T-helper 2 cell treated with Interferon-gamma antibody and Interleukin-4, amounts not matched to agents 5 μg/mL and 100 μg/mL, for 36 hours (primary cell): ENCODE results near the gene EDA2R.

ENCODE experiments used
- DNase-seq: peaks from one replicate; pipeline ENCODE4 v3.0.0; 2021; ENCODE audit warnings: low spot score
- H3K27ac Mint-ChIP-seq: one replicate; pipeline ENCODE4 v1.8.0; 2021; ENCODE audit warnings: mild to moderate bottlenecking, mixed read lengths
- H3K27me3 Mint-ChIP-seq: one replicate; pipeline ENCODE4 v1.8.0; 2021; ENCODE audit warnings: low read depth, mixed read lengths
- H3K36me3 Mint-ChIP-seq: one replicate; pipeline ENCODE4 v1.8.0; 2021; ENCODE audit warnings: low read depth, mixed read lengths
- H3K4me1 Mint-ChIP-seq: one replicate; pipeline ENCODE4 v1.8.0; 2021; ENCODE audit warnings: low read depth, mixed read lengths
- H3K4me3 Mint-ChIP-seq: one replicate; pipeline ENCODE4 v1.8.0; 2022; ENCODE audit warnings: mild to moderate bottlenecking, moderate library complexity, mixed read lengths
- H3K9me3 Mint-ChIP-seq: one replicate; pipeline ENCODE4 v1.8.0; 2021; ENCODE audit warnings: mixed read lengths

The EDA2R gene, protein sequence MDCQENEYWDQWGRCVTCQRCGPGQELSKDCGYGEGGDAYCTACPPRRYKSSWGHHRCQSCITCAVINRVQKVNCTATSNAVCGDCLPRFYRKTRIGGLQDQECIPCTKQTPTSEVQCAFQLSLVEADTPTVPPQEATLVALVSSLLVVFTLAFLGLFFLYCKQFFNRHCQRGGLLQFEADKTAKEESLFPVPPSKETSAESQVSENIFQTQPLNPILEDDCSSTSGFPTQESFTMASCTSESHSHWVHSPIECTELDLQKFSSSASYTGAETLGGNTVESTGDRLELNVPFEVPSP

DNA sequence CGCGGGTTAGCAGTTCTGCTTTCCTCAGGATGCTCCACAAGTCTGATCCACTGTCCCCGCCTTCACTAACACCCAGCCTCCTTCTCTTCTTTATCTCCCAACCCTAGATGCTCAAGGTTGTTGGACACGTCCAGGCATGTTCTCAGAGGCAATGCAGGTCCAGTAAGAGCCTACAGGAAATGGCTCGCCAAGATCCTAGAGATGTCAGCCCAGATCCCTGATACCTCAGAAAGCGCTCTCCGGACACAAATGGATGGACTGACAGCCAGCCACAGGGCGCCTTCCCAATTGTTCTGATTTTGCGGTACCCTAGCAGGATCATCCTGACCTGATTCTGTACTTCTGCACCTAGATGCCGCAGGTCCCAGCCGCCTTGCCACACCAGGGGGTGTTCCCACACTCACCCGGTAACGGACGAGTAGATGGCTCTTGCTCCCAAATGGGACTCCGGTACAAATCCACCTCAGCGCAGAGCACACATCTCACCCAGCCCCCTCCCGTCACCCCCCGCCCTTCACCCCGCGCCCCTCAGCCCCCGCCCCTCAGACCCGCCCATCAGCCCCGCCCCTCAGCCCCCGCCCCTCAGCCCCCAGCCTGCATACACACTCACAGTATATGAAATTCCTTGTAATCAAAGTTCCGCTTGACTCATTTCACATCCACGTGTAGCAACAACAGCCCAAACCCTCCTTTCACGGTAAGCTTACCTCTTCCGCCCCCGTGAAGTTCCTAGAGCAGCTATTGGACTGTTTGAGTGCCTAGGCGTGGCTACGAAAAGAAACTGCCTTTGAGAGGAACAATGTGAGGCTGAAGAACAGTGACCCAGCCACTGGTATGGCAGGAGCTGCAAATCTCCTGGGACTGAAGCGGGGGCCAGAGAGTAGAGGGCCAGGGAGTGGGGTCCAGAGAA is at the start of gene EDA2R:
TSS of gene EDA2R (minus strand) at position 488 of the 910 bp plus-strand sequence. CDS start 23,058 bp downstream, outside the sequence.
- DNase-seq = peak; percentile 47
- peak within 1 kb of the TSS; percentile 86 for H3K4me3 Mint-ChIP-seq
- H3K36me3 Mint-ChIP-seq = peaks cover 3% of the 10 kb centered on the region
- H3K27ac Mint-ChIP-seq = peak within 1 kb of the TSS; percentile 80
- H3K9me3 Mint-ChIP-seq = no peaks in the 10 kb centered on the region
- peaks cover 13% of the 10 kb centered on the region for H3K4me1 Mint-ChIP-seq
- H3K27me3 Mint-ChIP-seq = no peaks in the 10 kb centered on the region

DNA sequence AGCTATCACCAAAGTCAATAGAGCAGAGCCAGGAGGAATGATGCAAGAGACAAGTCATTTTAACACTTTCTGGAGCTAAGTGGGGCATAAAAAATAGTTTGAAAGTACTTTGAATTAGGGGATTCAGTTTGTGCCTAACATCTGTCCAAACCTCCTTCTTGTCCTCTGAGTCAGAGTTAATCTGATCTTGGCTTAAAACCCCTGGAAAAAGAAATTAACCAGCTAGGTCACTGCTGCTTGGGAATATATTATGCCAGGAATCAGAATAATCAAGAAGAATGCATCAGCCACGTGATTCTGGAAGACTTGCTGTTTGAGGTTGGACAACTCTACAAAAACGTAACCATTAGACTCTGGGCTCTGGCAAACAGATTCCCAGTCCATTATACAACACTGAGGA is 45.3 kb upstream of the EDA2R start:
- Mint-ChIP-seq H3K36me3 (no peaks in the 10 kb centered on the region), H3K27me3 (no peaks in the 10 kb centered on the region), H3K4me1 (no peaks in the 10 kb centered on the region), H3K27ac (no peak overlapping the region), H3K9me3 (no peaks in the 10 kb centered on the region), H3K4me3 (no peak overlapping the region)
- DNase-seq = no peak

DNA sequence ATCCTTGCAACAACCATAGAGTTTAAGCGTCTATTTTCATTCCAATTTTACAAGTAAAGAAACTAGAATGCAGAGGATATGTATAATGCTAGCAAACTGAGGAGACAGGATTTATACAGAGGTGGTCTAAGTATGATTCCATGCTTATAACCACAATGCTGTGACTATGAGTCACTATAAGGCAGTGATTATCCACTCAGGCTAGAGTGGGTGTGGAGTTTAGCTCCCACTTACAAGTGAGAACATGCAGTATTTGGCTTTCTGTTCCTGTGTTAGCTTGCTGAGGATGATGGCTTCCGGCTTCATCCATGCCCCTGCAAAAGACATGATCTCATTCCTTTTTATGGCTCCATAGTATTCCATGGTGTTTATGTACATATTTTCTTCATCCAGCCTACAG is 41.6 kb upstream of the EDA2R start:
- no peaks in the 10 kb centered on the region for H3K36me3 Mint-ChIP-seq
- H3K4me1 Mint-ChIP-seq = no peaks in the 10 kb centered on the region
- DNase-seq = no peak
- H3K27ac Mint-ChIP-seq = no peak overlapping the region
- H3K4me3 Mint-ChIP-seq = no peak overlapping the region
- no peaks in the 10 kb centered on the region for H3K27me3 Mint-ChIP-seq
- no peaks in the 10 kb centered on the region for H3K9me3 Mint-ChIP-seq

DNA sequence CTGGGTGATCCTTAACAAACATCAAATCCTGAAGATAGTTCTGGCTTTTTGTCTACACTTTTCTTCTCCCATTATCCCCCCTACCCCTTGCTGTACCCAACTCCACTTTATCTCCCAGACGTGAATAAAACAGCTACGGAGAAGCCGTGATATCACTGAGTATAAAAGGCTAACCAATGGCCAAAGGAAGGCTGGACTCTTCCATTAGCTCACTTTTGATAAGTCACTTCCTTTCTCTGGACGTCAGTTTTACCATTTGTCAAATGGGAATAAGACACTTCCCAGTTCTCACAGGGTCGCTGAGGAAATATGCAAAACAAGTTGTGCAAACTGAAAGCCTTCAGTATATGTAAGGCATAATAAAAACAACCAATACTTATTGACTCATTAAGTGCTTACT is 38.6 kb upstream of the EDA2R start:
- no peak overlapping the region for H3K4me3 Mint-ChIP-seq

DNA sequence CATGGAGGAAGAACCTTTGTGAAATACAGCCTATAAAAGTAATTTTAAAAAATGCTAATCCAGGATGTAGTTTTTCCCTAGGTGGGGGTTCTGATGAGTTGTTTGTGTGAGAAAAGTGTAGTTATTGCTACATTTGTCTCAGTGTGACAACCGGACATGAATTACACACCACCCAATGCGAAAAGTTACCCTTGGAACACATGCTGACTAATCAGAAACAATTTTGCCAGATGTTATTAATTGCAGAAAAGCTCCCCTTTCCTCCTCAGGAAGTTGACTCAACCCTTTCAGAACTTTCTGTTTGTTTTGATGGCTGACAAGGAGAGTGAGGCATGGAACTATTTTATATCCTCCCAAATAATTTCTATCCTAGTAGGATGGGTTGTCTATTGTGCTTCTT is 38.1 kb upstream of the EDA2R start:
- Mint-ChIP-seq H3K4me3 (no peak overlapping the region), H3K27ac (no peak overlapping the region), H3K36me3 (no peaks in the 10 kb centered on the region), H3K4me1 (no peaks in the 10 kb centered on the region), H3K9me3 (no peaks in the 10 kb centered on the region), H3K27me3 (no peaks in the 10 kb centered on the region)
- no peak for DNase-seq

More for the DNA sequence above, 38.6 kb upstream of the EDA2R start:
- Mint-ChIP-seq H3K27ac (no peak overlapping the region), H3K4me1 (no peaks in the 10 kb centered on the region), H3K9me3 (no peaks in the 10 kb centered on the region), H3K36me3 (no peaks in the 10 kb centered on the region), H3K27me3 (no peaks in the 10 kb centered on the region)
- DNase-seq = no peak

DNA sequence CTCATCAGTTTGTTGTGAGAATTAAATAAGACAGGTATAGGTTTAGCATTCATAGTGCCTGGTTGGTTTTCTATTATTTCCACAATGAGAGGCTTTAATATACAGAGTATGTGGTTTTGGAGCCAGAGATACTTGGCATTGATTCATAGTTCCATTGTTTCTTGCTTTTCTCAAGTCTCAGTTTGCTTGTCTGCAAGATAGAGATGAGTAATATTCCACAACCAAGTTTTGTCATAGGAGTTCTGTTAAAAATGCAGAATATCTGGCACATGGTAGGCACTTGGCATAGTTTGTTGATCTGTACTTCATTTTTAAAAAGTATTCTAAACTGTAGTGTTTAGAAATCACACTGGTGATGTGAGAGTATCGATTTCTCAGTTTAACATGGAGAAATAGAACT is 37.5 kb upstream of the EDA2R start:
- H3K4me1 Mint-ChIP-seq = no peaks in the 10 kb centered on the region
- H3K36me3 Mint-ChIP-seq = no peaks in the 10 kb centered on the region
- no peak for DNase-seq
- no peaks in the 10 kb centered on the region for H3K27me3 Mint-ChIP-seq
- no peak overlapping the region for H3K4me3 Mint-ChIP-seq
- H3K27ac Mint-ChIP-seq = no peak overlapping the region
- no peaks in the 10 kb centered on the region for H3K9me3 Mint-ChIP-seq

DNA sequence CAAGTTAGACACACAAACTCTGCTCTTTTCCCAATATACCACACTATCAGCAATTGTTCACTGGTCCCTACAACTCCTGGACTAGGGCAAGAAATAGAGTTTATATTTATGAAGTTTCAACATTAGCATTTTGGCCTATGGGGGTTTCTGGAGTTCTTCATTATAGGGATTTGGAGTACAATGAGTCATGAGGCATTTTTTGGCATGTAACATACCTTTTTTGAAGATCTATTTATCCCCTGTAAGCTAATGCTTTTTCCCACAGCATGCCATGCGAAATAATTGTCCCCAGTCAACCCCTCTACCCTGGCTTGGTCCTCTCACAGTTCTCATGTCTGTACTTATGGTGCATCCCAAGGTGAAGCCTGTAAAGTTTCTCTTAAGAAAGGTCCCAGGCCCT is 36.7 kb upstream of the EDA2R start:
- Mint-ChIP-seq H3K27me3 (no peaks in the 10 kb centered on the region), H3K9me3 (no peaks in the 10 kb centered on the region), H3K4me1 (no peaks in the 10 kb centered on the region), H3K4me3 (no peak overlapping the region), H3K36me3 (no peaks in the 10 kb centered on the region), H3K27ac (no peak overlapping the region)
- DNase-seq = no peak

DNA sequence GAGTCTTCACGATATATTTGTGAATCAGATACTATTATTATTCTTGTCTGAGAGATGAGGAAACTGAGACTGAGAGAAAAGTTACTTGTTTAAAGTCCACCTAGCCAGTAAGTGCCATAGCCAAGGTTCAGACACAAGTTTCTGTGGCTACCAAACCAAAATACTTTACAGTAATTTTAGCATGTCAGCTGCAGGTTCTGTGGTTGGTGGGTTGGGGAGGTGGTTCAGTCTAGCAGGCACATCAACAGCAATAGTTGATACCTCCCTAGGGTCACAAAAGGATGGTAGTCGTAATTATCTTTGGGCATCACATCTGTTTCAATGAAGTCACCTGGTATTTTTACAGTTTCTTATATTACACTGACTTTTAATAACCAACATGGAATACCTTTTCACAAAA is 35.6 kb upstream of the EDA2R start:
- Mint-ChIP-seq H3K4me1 (no peaks in the 10 kb centered on the region), H3K9me3 (no peaks in the 10 kb centered on the region), H3K27ac (no peak overlapping the region), H3K4me3 (no peak overlapping the region), H3K27me3 (no peaks in the 10 kb centered on the region), H3K36me3 (no peaks in the 10 kb centered on the region)
- DNase-seq = no peak

DNA sequence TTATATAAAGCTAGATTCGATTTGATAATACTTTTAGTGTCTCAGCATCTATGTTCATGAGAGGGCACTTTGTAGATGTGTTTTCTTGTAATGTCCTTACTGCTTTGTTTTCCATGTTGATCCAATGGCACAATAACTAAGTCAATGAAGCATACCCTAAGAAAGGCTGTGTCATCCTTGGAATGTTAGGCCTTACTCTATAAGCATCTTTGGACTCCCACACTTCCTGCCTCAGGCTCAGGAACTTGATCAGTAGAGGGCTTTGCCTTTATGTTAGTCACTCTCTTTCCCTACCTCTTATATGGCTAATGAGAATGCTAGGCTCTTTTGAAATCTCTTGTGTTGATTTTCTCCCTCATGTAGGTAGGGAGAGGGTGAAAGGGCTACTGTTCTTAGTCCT is 33.2 kb upstream of the EDA2R start:
- Mint-ChIP-seq H3K36me3 (no peaks in the 10 kb centered on the region), H3K4me3 (no peak overlapping the region), H3K27ac (no peak overlapping the region), H3K27me3 (no peaks in the 10 kb centered on the region), H3K9me3 (no peaks in the 10 kb centered on the region), H3K4me1 (no peaks in the 10 kb centered on the region)
- no peak for DNase-seq

DNA sequence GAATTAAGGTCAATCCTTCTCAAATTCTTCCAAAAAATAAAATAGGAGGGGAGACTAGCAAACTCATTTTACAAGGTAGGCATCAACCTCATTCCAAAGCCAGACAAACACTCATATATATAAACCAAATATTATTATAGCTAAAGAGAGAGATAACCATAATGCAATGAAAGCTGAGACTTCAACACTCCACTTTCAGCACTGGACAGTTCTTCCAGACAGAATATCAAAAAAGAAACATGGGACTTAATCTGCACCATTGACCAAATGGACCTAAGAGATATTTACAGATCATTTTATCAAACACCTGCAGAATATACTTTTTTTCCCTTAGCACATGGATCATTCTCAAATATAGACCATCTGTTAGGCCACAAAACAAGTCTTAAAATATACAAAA is 15.5 kb upstream of the EDA2R start:
- no peak for DNase-seq
- Mint-ChIP-seq H3K9me3 (no peaks in the 10 kb centered on the region), H3K36me3 (no peaks in the 10 kb centered on the region), H3K4me3 (no peak overlapping the region), H3K4me1 (no peaks in the 10 kb centered on the region), H3K27ac (no peak overlapping the region), H3K27me3 (no peaks in the 10 kb centered on the region)

DNA sequence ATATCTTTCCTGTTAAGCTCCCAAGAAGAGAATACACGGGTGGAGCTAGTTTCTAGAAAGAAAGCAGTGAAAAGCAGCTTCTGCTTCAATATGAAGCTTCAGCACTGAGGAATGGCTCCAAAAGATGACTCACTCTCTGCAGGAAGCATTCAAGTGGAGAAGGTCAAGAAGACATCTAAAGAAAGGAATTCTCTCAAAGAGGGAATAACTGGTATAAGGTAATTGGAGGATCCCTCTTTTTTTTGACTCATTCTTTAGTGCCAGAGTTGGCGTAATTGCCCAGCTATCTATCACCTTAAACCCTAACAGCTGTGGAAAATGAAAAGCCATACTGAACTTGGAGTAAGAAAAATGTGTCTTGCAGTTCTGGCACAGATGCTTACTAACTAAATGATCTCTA is 3.5 kb downstream of the EDA2R start:
- H3K4me3 Mint-ChIP-seq = no peak overlapping the region
- H3K27ac Mint-ChIP-seq = no peak overlapping the region
- peaks cover under 1% of the 10 kb centered on the region for H3K9me3 Mint-ChIP-seq
- no peaks in the 10 kb centered on the region for H3K27me3 Mint-ChIP-seq
- peaks cover 13% of the 10 kb centered on the region for H3K4me1 Mint-ChIP-seq
- DNase-seq = no peak
- H3K36me3 Mint-ChIP-seq = peaks cover 5% of the 10 kb centered on the region

DNA sequence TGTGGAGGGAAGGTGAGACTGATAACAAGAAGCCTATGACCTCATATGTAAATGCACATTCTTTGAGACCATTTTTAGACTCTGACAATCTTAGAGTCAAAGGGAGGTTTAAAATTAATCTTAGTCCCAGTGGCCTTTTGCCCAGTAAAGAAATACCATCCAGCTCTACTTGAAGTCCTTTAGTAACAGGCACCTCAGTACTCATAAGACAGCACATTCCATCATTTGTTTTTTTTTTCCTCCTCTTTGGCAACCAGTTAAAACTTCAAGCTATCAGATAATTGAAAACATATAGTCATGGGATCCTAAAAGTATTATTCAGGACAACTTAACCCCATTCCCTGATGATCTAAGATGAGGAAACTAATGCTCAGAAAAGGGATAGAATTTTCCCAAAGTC is 4.6 kb downstream of the EDA2R start:
- peaks cover 10% of the 10 kb centered on the region for H3K4me1 Mint-ChIP-seq
- no peak overlapping the region for H3K4me3 Mint-ChIP-seq
- peaks cover 5% of the 10 kb centered on the region for H3K36me3 Mint-ChIP-seq
- no peak for DNase-seq
- peaks cover 5% of the 10 kb centered on the region for H3K9me3 Mint-ChIP-seq
- no peaks in the 10 kb centered on the region for H3K27me3 Mint-ChIP-seq
- no peak overlapping the region for H3K27ac Mint-ChIP-seq

DNA sequence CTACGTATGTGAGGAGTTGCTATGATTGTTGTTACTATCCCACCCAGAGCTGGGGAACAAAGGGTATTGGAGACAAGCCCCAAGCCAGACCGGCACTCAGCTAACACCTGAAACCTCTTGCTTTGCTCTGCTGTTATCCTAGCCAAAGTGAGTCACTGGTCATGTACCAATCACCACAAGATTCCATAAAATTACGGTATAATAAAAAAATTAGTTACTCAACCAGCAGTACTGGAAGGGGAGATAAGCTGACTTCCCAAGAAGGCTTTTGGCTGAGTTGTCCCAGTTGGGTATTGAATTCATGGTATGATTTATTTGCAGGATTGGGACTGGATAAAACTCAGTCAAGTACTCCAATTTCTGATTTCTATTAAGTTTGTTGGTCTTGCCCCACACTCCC is 5.3 kb downstream of the EDA2R start:
- peaks cover 5% of the 10 kb centered on the region for H3K9me3 Mint-ChIP-seq
- no peak overlapping the region for H3K4me3 Mint-ChIP-seq
- H3K27me3 Mint-ChIP-seq = no peaks in the 10 kb centered on the region
- no peak for DNase-seq
- no peak overlapping the region for H3K27ac Mint-ChIP-seq
- peaks cover 9% of the 10 kb centered on the region for H3K4me1 Mint-ChIP-seq
- H3K36me3 Mint-ChIP-seq = peaks cover 5% of the 10 kb centered on the region

DNA sequence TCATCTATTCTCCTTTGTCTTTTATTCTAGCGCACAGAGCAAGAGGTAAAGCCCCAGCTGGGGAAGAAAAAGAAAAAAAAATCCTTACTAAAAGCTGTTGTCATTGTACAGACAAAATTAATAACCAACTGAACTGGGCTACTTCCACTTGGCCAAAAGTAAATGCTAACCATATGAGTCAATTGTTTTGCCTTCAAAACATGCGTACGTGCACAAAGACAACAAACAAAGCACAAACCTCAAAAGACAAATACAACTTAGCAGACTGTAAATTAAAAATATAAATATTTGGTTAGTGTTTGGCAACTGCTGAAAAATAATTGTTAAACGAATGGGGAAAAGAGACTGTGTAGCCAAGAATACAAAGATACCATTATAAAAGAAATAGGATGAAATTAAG is 5.9 kb downstream of the EDA2R start:
- H3K27me3 Mint-ChIP-seq = no peaks in the 10 kb centered on the region
- DNase-seq = no peak
- peaks cover 10% of the 10 kb centered on the region for H3K4me1 Mint-ChIP-seq
- H3K9me3 Mint-ChIP-seq = peaks cover 5% of the 10 kb centered on the region
- peaks cover 6% of the 10 kb centered on the region for H3K36me3 Mint-ChIP-seq
- H3K27ac Mint-ChIP-seq = no peak overlapping the region
- no peak overlapping the region for H3K4me3 Mint-ChIP-seq
